Stomach smooth muscle (tissue), 2 donors: ENCODE measurements around the gene GP5.

Experiments used
- H3K27ac ChIP-seq: one replicate; pipeline ENCODE4 v1.7.0; 2013; ENCODE audit warnings: mild to moderate bottlenecking, low read length, inconsistent platforms
- H3K27me3 ChIP-seq, 2 donors: one replicate each; pipeline ENCODE4 v1.7.0; 2013; ENCODE audit warnings: low read length in 2 of 2; ENCODE audit not compliant: insufficient read depth in 2 of 2, control insufficient read depth in 1 of 2
- H3K36me3 ChIP-seq, 2 donors: one replicate each; pipeline ENCODE4 v1.7.0; 2013; ENCODE audit warnings: low read length in 2 of 2; ENCODE audit not compliant: control insufficient read depth in 2 of 2, insufficient read depth in 2 of 2
- H3K4me1 ChIP-seq: one replicate; pipeline ENCODE4 v1.7.0; 2013; ENCODE audit warnings: low read length; ENCODE audit not compliant: control insufficient read depth, insufficient read depth
- H3K4me3 ChIP-seq, 2 donors: one replicate each; pipeline ENCODE4 v1.7.0; 2013; ENCODE audit warnings: low read length in 2 of 2
- H3K9ac ChIP-seq, 2 donors: one replicate each; pipeline ENCODE4 v1.7.0; 2013; ENCODE audit warnings: low read length in 2 of 2, mild to moderate bottlenecking in 1 of 2
- H3K9me3 ChIP-seq, 2 donors: one replicate each; pipeline ENCODE4 v1.7.0; 2013; ENCODE audit warnings: low read length in 2 of 2; ENCODE audit not compliant: control insufficient read depth in 2 of 2
- donor health status: healthy.
- donor health status: Pancreatic carcinoma.

The GP5 gene

GRCh38 chr3:194365978-194366490 is 33.0 kb downstream of the GP5 start:
- no peaks in the 10 kb centered on the region for H3K36me3 ChIP-seq
- H3K27me3 ChIP-seq = peaks cover 6 to 14% of the 10 kb centered on the region in 2 donors
- H3K27ac ChIP-seq = no peak overlapping the region
- no peaks in the 10 kb centered on the region for H3K9me3 ChIP-seq
- H3K4me1 ChIP-seq = peaks cover 19% of the 10 kb centered on the region
- no peak overlapping the region for H3K4me3 ChIP-seq
- no peak overlapping the region for H3K9ac ChIP-seq

GRCh38 chr3:194365526-194365925 is 33.5 kb downstream of the GP5 start:
- Histone ChIP-seq H3K4me1 (peaks cover 19% of the 10 kb centered on the region), H3K9ac (no peak overlapping the region), H3K36me3 (no peaks in the 10 kb centered on the region), H3K27me3 (peaks cover 6 to 14% of the 10 kb centered on the region in 2 donors), H3K27ac (no peak overlapping the region), H3K4me3 (no peak overlapping the region), H3K9me3 (no peaks in the 10 kb centered on the region)

GRCh38 chr3:194364652-194365434 is 34.2 kb downstream of the GP5 start:
- no peak overlapping the region for H3K9ac ChIP-seq
- peaks cover 6 to 14% of the 10 kb centered on the region in 2 donors for H3K27me3 ChIP-seq
- H3K36me3 ChIP-seq = no peaks in the 10 kb centered on the region
- H3K4me3 ChIP-seq = no peak overlapping the region
- peaks cover 19% of the 10 kb centered on the region for H3K4me1 ChIP-seq
- H3K27ac ChIP-seq = no peak overlapping the region
- no peaks in the 10 kb centered on the region for H3K9me3 ChIP-seq

GRCh38 chr3:194364314-194364651 is 34.8 kb downstream of the GP5 start:
- Histone ChIP-seq H3K36me3 (no peaks in the 10 kb centered on the region), H3K4me3 (no peak overlapping the region), H3K27me3 (peaks cover 9% of the 10 kb centered on the region in 2 donors), H3K4me1 (peaks cover 14% of the 10 kb centered on the region), H3K27ac (no peak overlapping the region), H3K9me3 (no peaks in the 10 kb centered on the region), H3K9ac (no peak overlapping the region)

- Histone ChIP-seq H3K9me3 (no peaks in the 10 kb centered on the region), H3K36me3 (no peaks in the 10 kb centered on the region), H3K27me3 (peaks cover 3% of the 10 kb centered on the region in 2 donors), H3K4me1 (peaks cover 10% of the 10 kb centered on the region), H3K4me3 (no peak overlapping the region), H3K9ac (no peak overlapping the region), H3K27ac (no peak overlapping the region)
Measured at GRCh38 chr3:194360568-194360967, 38.5 kb downstream of the GP5 start.

- peaks cover 3% of the 10 kb centered on the region in 2 donors for H3K27me3 ChIP-seq
- no peak overlapping the region for H3K9ac ChIP-seq
- H3K4me3 ChIP-seq = no peak overlapping the region
- no peaks in the 10 kb centered on the region for H3K9me3 ChIP-seq
- H3K4me1 ChIP-seq = no peaks in the 10 kb centered on the region
- H3K36me3 ChIP-seq = no peaks in the 10 kb centered on the region
- no peak overlapping the region for H3K27ac ChIP-seq
Measured at GRCh38 chr3:194357681-194358080, 41.4 kb downstream of the GP5 start.

- no peak overlapping the region for H3K27ac ChIP-seq
- H3K4me3 ChIP-seq = no peak overlapping the region
- H3K4me1 ChIP-seq = no peaks in the 10 kb centered on the region
- peaks cover 0 to 3% of the 10 kb centered on the region in 2 donors for H3K27me3 ChIP-seq
- no peaks in the 10 kb centered on the region for H3K36me3 ChIP-seq
- no peak overlapping the region for H3K9ac ChIP-seq
- H3K9me3 ChIP-seq = no peaks in the 10 kb centered on the region
Measured at GRCh38 chr3:194355379-194355778, 43.7 kb downstream of the GP5 start.

GRCh38 chr3:194354315-194354714 is 44.8 kb downstream of the GP5 start:
- Histone ChIP-seq H3K4me1 (no peaks in the 10 kb centered on the region), H3K36me3 (no peaks in the 10 kb centered on the region), H3K27ac (no peak overlapping the region), H3K27me3 (no peaks in the 10 kb centered on the region), H3K9ac (no peak overlapping the region), H3K4me3 (no peak overlapping the region), H3K9me3 (no peaks in the 10 kb centered on the region)

GRCh38 chr3:194352667-194353246 is 46.3 kb downstream of the GP5 start:
- Histone ChIP-seq H3K9ac (no peak overlapping the region), H3K9me3 (no peaks in the 10 kb centered on the region), H3K36me3 (no peaks in the 10 kb centered on the region), H3K4me3 (no peak overlapping the region), H3K27me3 (no peaks in the 10 kb centered on the region), H3K27ac (no peak overlapping the region), H3K4me1 (no peaks in the 10 kb centered on the region)

GRCh38 chr3:194351952-194352536 is 47.0 kb downstream of the GP5 start:
- H3K36me3 ChIP-seq = no peaks in the 10 kb centered on the region

More at GRCh38 chr3:194351952-194352536, 47.0 kb downstream of the GP5 start:
- Histone ChIP-seq H3K9ac (no peak overlapping the region), H3K4me1 (no peaks in the 10 kb centered on the region), H3K27ac (no peak overlapping the region), H3K9me3 (no peaks in the 10 kb centered on the region), H3K4me3 (no peak overlapping the region), H3K27me3 (no peaks in the 10 kb centered on the region)
